Caki2 (cell line): ENCODE measurements around the gene RAB12. TPM values are rescaled to one million over a fixed set of nuclear protein-coding genes. Genes with fewer than 3 reads are reported as not detected.

Experiments used
- total RNA-seq: library from RNA; depleted of rRNA; stranded (reverse); fragments of >200 nt; shearing (Covaris generic); gene quantifications from 2 replicates; pipeline ENCODE4 v1.2.3, GENCODE V29; 2014; ENCODE audit warnings: low replicate concordance; rRNA removed

RAB12 gene
- total RNA-seq, 1 experiment from 2014 or later = 39.9 TPM

Other genes starting within 250 kb of the RAB12 start
- 55.4 and 59.8 TPM in 2 replicates for gene MTCL1, start 96.1 kb downstream of the RAB12 start, total RNA-seq